BLaER1 (cell line): Measurements from ENCODE around the gene ATF1.
"Not testable (repeated sequence)": the region's sequence is repeated elsewhere in the genome, so short reads cannot be mapped to it uniquely, and the experiment has no call there.

ENCODE experiments used
- H3K27ac ChIP-seq: shearing (Covaris generic); formaldehyde crosslinking; 2 replicates; pipeline ENCODE4 v1.8.1; 2022
- H3K27me3 ChIP-seq: shearing (Covaris generic); formaldehyde crosslinking; 2 replicates; pipeline ENCODE4 v1.8.1; 2022
- H3K36me3 ChIP-seq: shearing (Covaris generic); formaldehyde crosslinking; 2 replicates; pipeline ENCODE4 v1.8.1; 2022
- H3K4me1 ChIP-seq: shearing (Covaris generic); formaldehyde crosslinking; 2 replicates; pipeline ENCODE4 v1.8.1; 2022
- H3K4me2 ChIP-seq: shearing (Covaris generic); formaldehyde crosslinking; 2 replicates; pipeline ENCODE4 v1.8.1; 2022
- H3K4me3 ChIP-seq: shearing (Covaris generic); formaldehyde crosslinking; 2 replicates; pipeline ENCODE4 v1.8.1; 2022
- H3K9ac ChIP-seq: shearing (Covaris generic); formaldehyde crosslinking; 2 replicates; pipeline ENCODE4 v1.8.1; 2022
- H3K9me3 ChIP-seq: shearing (Covaris generic); formaldehyde crosslinking; 2 replicates; pipeline ENCODE4 v1.8.1; 2022
- H4K20me1 ChIP-seq: shearing (Covaris generic); formaldehyde crosslinking; 2 replicates; pipeline ENCODE4 v1.8.1; 2022
- Cebpa-rat ChIP-seq: shearing (Covaris generic); IDR thresholded peaks from 2 replicates; pipeline ENCODE4 v1.8.1; 2022

The ATF1 gene

DNA sequence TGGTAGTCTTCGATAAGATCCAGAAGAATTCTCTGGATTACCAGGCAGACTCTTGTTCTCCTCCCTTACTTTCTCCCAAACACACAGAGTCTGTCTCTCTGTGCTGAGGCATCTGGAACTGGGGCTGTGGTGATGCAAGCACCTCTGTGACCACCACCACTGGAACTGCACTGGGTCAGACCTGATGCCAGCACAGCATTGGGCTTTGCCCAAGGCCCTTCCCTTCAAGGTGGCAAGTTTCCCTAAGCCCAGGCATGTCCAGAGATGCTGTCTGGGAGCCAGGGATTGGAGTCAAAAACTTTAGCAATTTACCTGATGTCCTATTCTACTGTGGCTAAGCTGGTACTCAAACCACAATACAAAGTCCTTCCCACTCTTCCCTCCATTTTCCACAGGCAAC lies 64.2 kb downstream of the ATF1 start:
- Histone ChIP-seq H3K36me3 (no peaks in the 10 kb centered on the region), H3K27ac (no peak overlapping the region), H4K20me1 (no peaks in the 10 kb centered on the region), H3K27me3 (no peaks in the 10 kb centered on the region), H3K9ac (no peak overlapping the region), H3K4me2 (no peak overlapping the region), H3K9me3 (peaks cover 9% of the 10 kb centered on the region), H3K4me3 (no peak overlapping the region), H3K4me1 (no peaks in the 10 kb centered on the region)
- TF ChIP-seq Cebpa-rat, result no peak

DNA sequence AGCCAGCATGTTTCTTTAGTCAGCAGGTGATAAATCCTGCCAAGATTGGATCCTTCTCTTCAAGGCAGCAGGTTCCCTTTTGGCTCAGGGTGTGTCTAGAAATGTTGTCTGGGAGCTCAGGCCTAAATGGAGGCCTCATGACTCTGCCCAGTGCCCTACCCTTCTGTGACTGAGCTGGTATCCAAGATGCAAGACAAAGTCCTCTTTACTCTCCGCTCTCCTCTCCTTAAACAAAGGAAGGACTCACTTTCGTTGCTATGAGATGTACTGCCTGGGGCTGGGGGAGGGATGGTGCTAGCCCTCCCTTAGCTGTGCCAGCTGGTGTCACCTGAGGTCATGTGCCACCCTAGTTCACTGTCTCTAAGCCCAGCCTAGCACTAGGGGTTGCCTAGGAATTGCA lies 65.0 kb downstream of the ATF1 start:
- Histone ChIP-seq H3K9me3 (peaks cover 16% of the 10 kb centered on the region), H4K20me1 (no peaks in the 10 kb centered on the region), H3K9ac (no peak overlapping the region), H3K27me3 (no peaks in the 10 kb centered on the region), H3K4me2 (no peak overlapping the region), H3K36me3 (0 out of 2 replicates have a peak, but pooled peaks cover 3% of the 10 kb centered on the region), H3K4me3 (no peak overlapping the region), H3K4me1 (no peaks in the 10 kb centered on the region), H3K27ac (no peak overlapping the region)
- no peak for TF ChIP-seq Cebpa-rat

GRCh38 chr12:50833801-50834200 lies 69.9 kb downstream of the ATF1 start:
- H3K4me3 ChIP-seq, H4K20me1 ChIP-seq, H3K9ac ChIP-seq, H3K4me2 ChIP-seq, H3K4me1 ChIP-seq, H3K36me3 ChIP-seq, H3K27ac ChIP-seq, H3K27me3 ChIP-seq: not testable (repeated sequence)
- H3K9me3 ChIP-seq, result peaks cover 28% of the 10 kb centered on the region

- no peak for TF ChIP-seq Cebpa-rat
- H3K4me2 ChIP-seq, result no peak overlapping the region
- H3K4me1 ChIP-seq, result no peaks in the 10 kb centered on the region
- H3K27me3 ChIP-seq, result no peaks in the 10 kb centered on the region
- H3K9me3 ChIP-seq, result peaks cover 19% of the 10 kb centered on the region
- 0 out of 2 replicates have a peak, but pooled peaks cover 2% of the 10 kb centered on the region for H3K36me3 ChIP-seq
- no peak overlapping the region for H3K9ac ChIP-seq
- no peak overlapping the region for H3K4me3 ChIP-seq
- H4K20me1 ChIP-seq, result no peaks in the 10 kb centered on the region
- H3K27ac ChIP-seq, result no peak overlapping the region
Observed at GRCh38 chr12:50839042-50839441, 75.1 kb downstream of the ATF1 start.

DNA sequence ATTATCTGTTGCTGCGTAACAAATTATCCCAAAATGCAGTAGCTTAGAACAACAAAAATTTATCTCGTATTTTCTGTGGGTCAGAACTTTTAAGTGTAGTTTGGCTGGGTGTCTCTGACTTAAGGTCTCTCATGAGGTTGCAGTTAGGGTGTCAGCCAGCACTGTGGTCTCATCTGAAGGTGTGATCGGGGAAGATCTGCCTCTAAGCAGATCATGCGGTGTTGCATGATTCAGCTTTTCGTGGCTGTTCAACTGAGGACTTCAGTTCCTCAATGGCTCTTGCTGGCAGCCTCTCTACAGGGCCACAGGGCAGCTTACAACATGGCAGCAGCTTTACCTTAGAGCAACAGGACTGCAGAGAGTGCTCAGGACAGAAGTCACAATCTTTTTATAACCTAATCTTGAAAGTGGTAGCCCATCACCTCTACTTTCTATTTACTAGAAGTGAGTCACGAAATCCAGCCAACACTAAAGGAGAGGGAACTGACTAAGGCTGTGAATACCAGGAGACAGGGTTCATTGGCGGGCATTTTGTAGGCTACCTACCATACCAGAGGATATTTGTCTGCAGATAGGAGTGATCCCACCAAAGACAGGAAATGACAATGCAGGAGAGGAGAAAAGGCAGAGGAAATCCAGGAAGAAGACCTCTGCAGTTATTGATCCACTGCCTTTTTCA lies 77.0 kb downstream of the ATF1 start:
- Histone ChIP-seq H3K27ac (no peak overlapping the region), H3K27me3 (no peaks in the 10 kb centered on the region), H4K20me1 (no peaks in the 10 kb centered on the region), H3K36me3 (no peaks in the 10 kb centered on the region), H3K4me3 (no peak overlapping the region), H3K4me1 (no peaks in the 10 kb centered on the region), H3K4me2 (no peak overlapping the region), H3K9ac (no peak overlapping the region), H3K9me3 (peaks cover 9% of the 10 kb centered on the region)
- no peak for TF ChIP-seq Cebpa-rat

- Histone ChIP-seq H3K9ac (no peak overlapping the region), H3K4me3 (no peak overlapping the region), H3K4me1 (no peaks in the 10 kb centered on the region), H3K36me3 (no peaks in the 10 kb centered on the region), H3K4me2 (no peak overlapping the region), H3K9me3 (peaks cover 9% of the 10 kb centered on the region), H3K27ac (no peak overlapping the region), H4K20me1 (no peaks in the 10 kb centered on the region), H3K27me3 (no peaks in the 10 kb centered on the region)
- no peak for TF ChIP-seq Cebpa-rat
Observed at GRCh38 chr12:50841716-50842531, 78.0 kb downstream of the ATF1 start.

DNA sequence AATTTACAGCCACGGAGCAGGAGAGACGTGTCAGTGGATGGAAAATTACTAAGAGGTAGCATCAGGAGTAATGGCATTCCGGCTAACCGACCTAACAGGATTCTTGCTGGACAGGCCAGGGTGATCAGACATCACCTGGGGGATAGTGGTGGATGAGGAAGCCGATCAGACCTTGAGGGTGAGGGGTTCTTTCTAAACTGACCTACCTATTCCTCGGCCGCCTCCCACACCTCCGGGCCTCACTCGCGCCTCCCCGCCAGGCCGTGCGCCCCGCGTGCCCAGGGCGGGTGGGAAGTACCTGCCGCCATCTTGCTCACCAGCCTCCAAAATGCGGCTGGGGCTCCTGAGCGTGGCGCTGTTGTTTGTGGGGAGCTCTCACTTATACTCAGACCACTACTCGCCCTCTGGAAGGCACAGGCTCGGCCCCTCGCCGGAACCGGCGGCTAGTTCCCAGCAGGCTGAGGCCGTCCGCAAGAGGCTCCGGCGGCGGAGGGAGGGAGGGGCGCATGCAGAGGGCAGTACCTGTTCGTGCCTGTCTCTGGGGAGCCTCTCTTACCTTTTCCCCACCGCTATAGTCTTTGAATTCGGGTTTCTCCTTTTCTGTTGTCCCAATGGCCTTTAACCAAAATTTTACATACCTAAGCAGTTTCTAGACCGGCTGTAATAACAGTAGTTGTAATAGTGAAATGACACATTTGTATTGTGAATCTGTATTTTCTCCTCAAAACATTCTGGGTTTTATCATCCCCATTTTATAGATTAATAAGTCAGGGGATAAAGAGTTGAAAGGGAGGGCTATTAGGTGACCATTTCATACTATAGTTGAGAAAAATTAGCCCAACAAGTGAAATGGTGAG lies 79.0 kb downstream of the ATF1 start, which contains the start of gene TMPRSS12:
Gene TMPRSS12 (plus strand): TSS at position 290 of the 857 bp plus-strand sequence. CDS start 39 bp downstream, at position 329.
- peaks cover 9% of the 10 kb centered on the region for H3K9me3 ChIP-seq
- no peak within 1 kb of the TSS for H3K9ac ChIP-seq
- no peak within 1 kb of the TSS for H3K27ac ChIP-seq
- H3K4me3 ChIP-seq, result no peak within 1 kb of the TSS
- H3K4me2 ChIP-seq, result no peak within 1 kb of the TSS
- no peaks in the 10 kb centered on the region for H3K4me1 ChIP-seq
- no peaks in the 10 kb centered on the region for H4K20me1 ChIP-seq
- H3K27me3 ChIP-seq, result no peaks in the 10 kb centered on the region
- H3K36me3 ChIP-seq, result no peaks in the 10 kb centered on the region
- TF ChIP-seq Cebpa-rat, result no peak

GRCh38 chr12:50845021-50845647 lies 81.2 kb downstream of the ATF1 start:
- Histone ChIP-seq H3K4me2 (no peak overlapping the region), H3K27me3 (no peaks in the 10 kb centered on the region), H3K27ac (no peak overlapping the region), H4K20me1 (no peaks in the 10 kb centered on the region), H3K9ac (no peak overlapping the region), H3K4me1 (no peaks in the 10 kb centered on the region), H3K36me3 (no peaks in the 10 kb centered on the region), H3K9me3 (peaks cover 9% of the 10 kb centered on the region), H3K4me3 (no peak overlapping the region)
- no peak for TF ChIP-seq Cebpa-rat

DNA sequence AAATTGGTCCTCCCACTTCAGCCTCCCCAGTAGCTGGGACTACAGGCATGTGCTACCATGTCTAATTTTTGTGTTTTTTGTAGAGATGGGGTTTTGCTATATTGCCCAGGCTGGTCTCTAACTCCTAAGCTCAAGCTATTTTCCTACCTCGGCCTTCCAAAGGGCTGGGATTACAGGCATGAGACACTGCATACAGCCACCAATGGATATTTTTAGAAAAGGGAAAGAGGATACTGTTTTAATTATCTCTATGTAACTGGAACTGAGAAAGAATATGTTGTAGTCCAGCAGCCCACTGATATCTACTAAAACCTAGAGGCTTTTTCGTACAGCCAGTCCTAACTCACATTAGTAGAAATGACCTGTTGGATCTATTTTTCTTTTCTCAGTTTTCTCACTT lies 85.1 kb downstream of the ATF1 start:
- TF ChIP-seq Cebpa-rat, result no peak
- Histone ChIP-seq H3K4me2 (no peak overlapping the region), H3K4me1 (no peaks in the 10 kb centered on the region), H4K20me1 (no peaks in the 10 kb centered on the region), H3K36me3 (no peaks in the 10 kb centered on the region), H3K4me3 (no peak overlapping the region), H3K9me3 (no peaks in the 10 kb centered on the region), H3K27me3 (no peaks in the 10 kb centered on the region), H3K9ac (no peak overlapping the region), H3K27ac (no peak overlapping the region)

DNA sequence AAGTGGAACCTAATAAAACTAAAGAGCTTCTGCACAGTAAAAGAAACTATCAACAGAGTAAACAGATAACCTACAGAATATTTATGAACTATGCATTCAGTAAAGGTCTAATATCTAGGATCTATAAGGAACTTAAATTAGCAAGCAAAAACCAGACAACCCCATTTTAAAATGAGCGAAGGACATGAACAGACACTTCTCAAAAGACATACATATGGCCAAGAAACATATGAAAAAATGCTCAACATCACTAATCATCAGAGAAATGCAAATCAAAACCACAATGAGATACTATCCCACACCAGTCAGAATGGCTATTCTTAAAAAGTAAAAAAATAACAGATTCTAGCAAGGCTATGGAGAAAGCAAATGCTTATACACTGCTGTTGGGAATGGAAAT lies 91.3 kb downstream of the ATF1 start:
- not testable (repeated sequence) for H3K9ac ChIP-seq, H3K4me1 ChIP-seq, H3K36me3 ChIP-seq, H3K27ac ChIP-seq, H4K20me1 ChIP-seq, H3K27me3 ChIP-seq, H3K4me3 ChIP-seq, H3K4me2 ChIP-seq
- peaks cover 10% of the 10 kb centered on the region; the same call in 1 of the 2 replicates for H3K9me3 ChIP-seq

GRCh38 chr12:50855679-50856078 lies 91.8 kb downstream of the ATF1 start:
- not testable (repeated sequence) for H4K20me1 ChIP-seq, H3K4me1 ChIP-seq, H3K4me2 ChIP-seq, H3K9ac ChIP-seq, H3K36me3 ChIP-seq, H3K27me3 ChIP-seq, H3K27ac ChIP-seq, H3K4me3 ChIP-seq
- peaks cover 10% of the 10 kb centered on the region; the same call in 1 of the 2 replicates for H3K9me3 ChIP-seq
